ENCODE data around the gene ATRNL1. TPM values are rescaled to one million over a fixed set of nuclear protein-coding genes. Genes with fewer than 3 reads are reported as not detected.

Gene ATRNL1
- polyA plus RNA-seq, 2 of the 4 experiments (the other 2 are of a cell fraction): 0.13 to 0.34 TPM

- Histone ChIP-seq H3K4me1 (no peaks in the 10 kb centered on the region), H3K27ac (no peak overlapping the region), H3K9me3 (peaks cover 9% of the 10 kb centered on the region; the same call in 1 of the 3 replicates), H3K4me2 (no peak overlapping the region), H3K4me3 (no peak overlapping the region)
- no peak for TF ChIP-seq ZFP36 (IDR thresholded peaks at IDR 0.05; ENCODE audit: borderline replicate concordance, partially characterized antibody)
- no peak for TF ChIP-seq RFX5 (IDR thresholded peaks at IDR 0.05)
- TF ChIP-seq CTCF (IDR thresholded peaks at IDR 0.05): no peak
- no peak for TF ChIP-seq POLR2AphosphoS2 (conservative IDR thresholded peaks at IDR 0.05; ENCODE audit: low read length)
- no peak for TF ChIP-seq EP300 (IDR thresholded peaks at IDR 0.05)
- TF ChIP-seq MAZ (IDR thresholded peaks at IDR 0.05; ENCODE audit: borderline replicate concordance, low read depth, low read length): no peak
- no peak for TF ChIP-seq HDAC2 (IDR thresholded peaks at IDR 0.05)
- WGBS (ENCODE audit: missing lambda C conversion rate): 45% methylated on average over 4 of the region's 4 CpGs
- CTCF ChIA-PET: no interaction called here
- POLR2A ChIA-PET: no interaction called here
- no peak for ATAC-seq
- no peak for FAIRE-seq
- DNase-seq (ENCODE audit: low read depth in 1 of 2, low spot score in 1 of 2): no peak
Measured at GRCh38 chr10:115795964-115796363, 702.8 kb downstream of the ATRNL1 start.

- DNase-seq (ENCODE audit: low read depth in 1 of 2, low spot score in 1 of 2): no peak
- Histone ChIP-seq H3K9me3 (no peaks in the 10 kb centered on the region), H3K4me3 (no peak overlapping the region), H3K4me2 (no peak overlapping the region), H3K4me1 (no peaks in the 10 kb centered on the region), H3K27ac (no peak overlapping the region)
- POLR2A ChIA-PET: no interaction called here
- no peak for FAIRE-seq
- ATAC-seq: no peak
- CTCF ChIA-PET: interaction anchor here (1.0 kb wide), 1 partner anchor 487 kb away, joined by 4 read pairs; no protein-coding TSS in a partner anchor
- TF ChIP-seq CBX8 (IDR thresholded peaks at IDR 0.05) (no peak), EP300 (IDR thresholded peaks at IDR 0.05) (no peak), SMC3 (IDR thresholded peaks at IDR 0.05) (no peak), CHD2 (IDR thresholded peaks at IDR 0.05; ENCODE audit: low read length, partially characterized antibody) (no peak), RARB (CRISPR knock-in tag; IDR thresholded peaks at IDR 0.05) (no peak), ATOH8 (CRISPR knock-in tag; IDR thresholded peaks at IDR 0.05; ENCODE audit: low read depth) (no peak), JUN (IDR thresholded peaks at IDR 0.05) (no peak), RNF2 (IDR thresholded peaks at IDR 0.05; ENCODE audit: borderline replicate concordance, low read depth) (no peak), HOXB13 (CRISPR knock-in tag; IDR thresholded peaks at IDR 0.05; ENCODE audit: low read depth) (no peak), USF2 (IDR thresholded peaks at IDR 0.05) (no peak), POLR2AphosphoS2 (conservative IDR thresholded peaks at IDR 0.05; ENCODE audit: low read length) (no peak), MAFK (IDR thresholded peaks at IDR 0.05; ENCODE audit: partially characterized antibody) (no peak), JUNB (IDR thresholded peaks at IDR 0.05) (no peak), MYC (IDR thresholded peaks at IDR 0.05; ENCODE audit: borderline replicate concordance, low read length) (no peak), MAX (IDR thresholded peaks at IDR 0.05) (no peak), KDM1A (IDR thresholded peaks at IDR 0.05; ENCODE audit: low read depth) (no peak), MAZ (IDR thresholded peaks at IDR 0.05; ENCODE audit: borderline replicate concordance, low read depth, low read length) (no peak), RCOR1 (IDR thresholded peaks at IDR 0.05; ENCODE audit: low read depth, low read length) (no peak), ZC3H11A (IDR thresholded peaks at IDR 0.05) (no peak), TFCP2L1 (CRISPR knock-in tag; IDR thresholded peaks at IDR 0.05) (no peak)
Measured at GRCh38 chr10:115801457-115801856, 708.3 kb downstream of the ATRNL1 start.

Measured in A549 (cell line).